Inferior parietal cortex (tissue), 1 donor: ENCODE results near the gene CFAP73.

Source experiments
- DNase-seq: peaks from one replicate; pipeline ENCODE4 v3.0.0-alpha.2; 2016; ENCODE audit errors: extremely low spot score

Gene CFAP73

DNA sequence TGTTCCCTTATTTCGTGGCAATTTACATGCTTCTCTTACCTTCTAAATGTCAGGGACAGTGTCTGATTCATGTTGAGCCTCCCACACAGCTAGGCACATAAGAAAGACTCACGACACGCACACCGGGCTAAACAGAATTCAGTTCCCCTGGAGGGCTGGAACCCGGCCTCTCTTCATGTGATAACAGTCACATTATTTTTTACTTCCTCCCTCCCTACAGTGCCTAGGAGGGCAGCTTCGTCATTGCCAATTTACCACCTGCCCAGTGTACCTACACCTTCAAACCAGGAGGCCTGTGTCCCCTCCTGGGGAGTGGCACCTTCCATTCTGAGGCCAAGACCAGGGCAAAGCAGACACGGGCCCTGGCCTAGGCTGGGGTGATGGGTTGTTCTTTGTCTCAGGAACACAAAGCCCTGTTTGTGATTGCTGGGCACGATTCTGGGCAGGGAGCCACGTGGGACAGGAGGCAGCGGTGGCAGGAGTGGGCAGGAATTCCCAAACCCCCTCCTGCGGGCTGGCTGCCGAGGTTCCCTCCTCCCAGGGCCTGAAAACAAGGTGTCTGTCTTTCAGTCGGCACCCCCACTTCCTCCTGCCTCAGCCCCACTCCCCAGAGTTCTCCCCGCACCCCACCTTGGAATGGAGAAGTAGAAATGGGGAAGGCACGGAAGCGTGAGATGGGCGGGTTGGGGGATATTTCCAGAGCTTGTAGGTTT is 7.2 kb upstream of the CFAP73 start:
- DNase-seq: peak; percentile 90

DNA sequence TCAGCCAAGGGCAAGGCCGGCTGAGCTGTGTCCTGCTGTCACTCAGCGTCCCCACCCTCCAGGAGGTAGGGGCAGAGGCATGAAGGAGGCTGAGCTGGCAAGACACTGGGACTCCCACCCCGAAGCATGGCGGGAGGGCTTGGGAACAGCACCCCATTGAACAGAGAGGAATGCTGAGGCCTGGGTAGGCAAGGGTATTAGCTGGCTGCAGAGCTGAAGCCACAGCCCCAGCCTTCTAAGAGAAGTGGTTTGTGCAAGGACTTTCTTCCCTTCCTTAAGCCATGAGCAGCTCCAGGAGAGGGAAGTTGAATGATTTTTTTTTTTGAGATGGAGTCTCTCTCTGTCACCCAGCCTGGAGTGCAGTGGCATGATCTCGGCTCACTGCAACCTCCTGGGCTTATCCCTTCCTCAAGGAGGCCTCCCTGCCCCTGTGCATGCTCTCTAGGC is 6.6 kb upstream of the CFAP73 start:
- no peak for DNase-seq

DNA sequence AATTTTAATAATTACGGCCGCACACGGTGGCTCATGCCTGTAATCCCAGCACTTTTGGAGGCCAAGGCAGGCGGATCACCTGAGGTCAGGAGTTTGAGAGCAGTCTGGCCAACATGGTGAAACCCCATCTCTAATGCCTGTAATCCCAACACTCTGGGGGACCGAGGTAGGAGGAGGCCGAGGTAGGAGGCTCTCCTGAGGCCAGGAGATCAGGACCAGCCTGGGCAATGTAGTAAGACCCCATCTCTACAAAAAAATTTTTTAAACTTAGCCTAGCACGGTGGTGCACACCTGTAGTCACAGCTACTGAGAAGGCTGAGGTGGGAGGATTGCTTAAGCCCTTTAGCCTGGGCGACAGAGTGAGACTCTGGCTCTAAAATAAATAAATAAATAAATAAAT is 5.6 kb upstream of the CFAP73 start:
- no peak for DNase-seq

DNA sequence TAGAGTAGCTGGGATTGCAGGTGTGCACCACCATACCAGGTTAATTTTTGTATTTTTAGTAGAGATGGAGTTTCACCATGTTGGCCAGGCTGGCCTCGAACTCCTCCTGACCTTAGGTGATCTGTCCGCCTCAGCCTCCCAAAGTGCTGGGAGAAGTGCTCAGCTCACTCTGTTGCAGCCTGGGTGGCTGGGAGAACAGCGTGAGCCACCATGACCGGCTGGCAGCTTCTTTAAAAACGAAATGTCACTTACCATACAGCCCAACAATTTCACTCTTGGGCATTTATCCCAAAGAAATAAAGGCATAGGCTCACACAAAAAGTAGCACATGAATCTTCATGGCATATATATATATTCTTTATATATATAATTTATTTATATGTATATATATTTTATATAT is 4.7 kb upstream of the CFAP73 start:
- DNase-seq: no peak

DNA sequence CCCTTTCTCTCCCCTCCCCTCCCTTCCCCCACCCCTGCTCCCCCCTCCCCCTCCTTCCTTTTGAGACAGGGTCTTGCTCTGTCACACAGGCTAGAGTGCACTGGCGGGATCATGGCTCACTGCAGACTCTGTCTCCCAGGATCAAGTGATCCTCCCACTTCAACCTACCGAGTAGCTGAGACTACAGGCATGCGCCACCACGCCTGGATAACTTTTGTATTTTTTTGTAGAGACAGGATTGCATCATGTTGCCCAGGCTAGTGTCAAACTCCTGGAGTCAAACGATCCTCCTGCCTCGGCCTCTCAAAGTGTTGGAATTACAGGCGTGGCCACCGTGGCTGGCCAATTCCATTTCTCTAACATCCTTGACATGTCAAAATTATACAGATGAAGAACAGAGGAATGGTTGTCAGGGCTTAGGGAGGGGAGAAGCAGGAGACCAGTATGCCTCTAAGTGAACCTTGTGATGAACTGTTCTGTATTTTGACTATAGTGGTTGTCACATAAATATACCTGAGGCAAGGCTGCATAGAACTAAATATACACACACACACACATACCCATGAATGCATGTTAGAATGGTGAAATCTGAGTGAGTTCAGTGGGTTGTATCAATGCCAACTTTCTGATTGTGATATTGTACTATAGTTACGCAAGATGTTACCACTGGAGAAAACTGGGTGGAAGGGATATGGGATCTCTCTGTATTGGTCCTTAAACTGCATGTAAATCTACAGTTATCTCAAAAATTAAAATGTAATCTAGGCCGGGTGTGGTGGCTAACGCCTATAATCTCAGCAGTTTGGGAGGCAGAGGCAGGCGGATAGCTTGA is 3.6 kb upstream of the CFAP73 start:
- DNase-seq: no peak

DNA sequence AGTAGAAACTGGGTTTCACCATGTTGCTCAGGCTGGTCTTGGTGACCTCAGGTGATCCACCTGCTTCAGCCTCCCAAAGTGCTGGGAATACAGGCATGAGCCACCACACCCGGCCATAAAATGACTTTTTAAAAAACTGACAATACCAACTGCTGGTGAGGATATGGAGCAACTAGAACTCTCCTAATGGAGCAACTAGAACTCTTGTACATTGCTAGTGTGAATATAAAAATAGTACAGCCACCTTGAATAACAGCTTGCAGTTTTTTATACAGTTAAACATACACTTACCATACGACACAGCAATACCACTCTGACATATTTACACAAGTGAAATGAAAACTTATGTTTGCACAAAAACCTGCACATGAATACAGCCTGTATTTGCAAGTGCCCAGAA is 2.5 kb upstream of the CFAP73 start:
- DNase-seq: no peak

DNA sequence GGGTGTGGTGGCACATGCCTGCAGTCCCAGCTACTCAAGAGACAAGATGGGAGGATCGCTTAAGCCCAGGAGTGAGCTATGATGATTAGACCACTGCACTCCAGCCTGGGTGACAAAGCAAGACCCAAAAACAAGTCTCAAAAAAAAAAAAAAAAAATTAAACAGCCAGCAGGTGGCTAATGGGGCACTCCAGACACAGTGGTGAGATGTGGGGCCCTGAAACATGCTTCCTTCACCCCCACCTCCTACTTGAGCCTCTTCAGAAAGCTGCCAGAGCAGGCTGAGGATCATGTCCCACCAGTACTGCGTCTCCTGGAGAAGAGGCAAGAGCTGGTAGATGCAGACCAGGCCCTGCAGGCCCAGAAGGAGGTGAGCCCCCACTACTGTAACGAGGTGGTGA is 2.1 kb downstream of the CFAP73 start:
- DNase-seq: no peak

DNA sequence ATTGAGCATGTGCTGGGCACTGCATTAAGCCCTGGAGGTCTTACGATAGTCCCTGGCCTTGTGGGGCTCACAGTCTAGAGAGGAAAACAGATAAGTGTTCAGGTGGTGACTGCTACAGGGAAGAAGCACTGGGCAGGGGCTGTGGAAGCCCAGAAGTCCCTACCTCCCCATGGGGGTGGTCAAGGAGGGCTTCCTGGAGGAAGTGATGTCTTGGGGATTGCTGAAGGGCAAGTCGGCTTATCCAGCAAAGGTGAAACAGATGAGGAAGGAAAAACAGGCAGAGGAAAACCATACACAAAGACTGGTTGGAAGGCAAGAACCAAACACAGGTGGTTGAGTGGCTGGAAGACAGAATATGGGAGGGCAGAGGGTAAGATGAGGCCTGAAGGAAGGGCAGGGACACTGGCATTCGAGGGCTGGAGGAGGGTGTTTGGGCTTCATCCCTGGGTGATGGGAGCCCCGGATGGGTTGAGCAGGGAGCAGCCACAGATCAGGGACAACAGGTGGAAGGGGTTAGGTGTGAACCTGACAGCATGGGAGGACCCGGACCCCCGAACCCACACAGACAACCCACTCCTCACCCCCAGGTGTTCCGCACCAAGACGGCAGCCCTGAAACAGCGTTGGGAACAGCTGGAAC is 2.8 kb downstream of the CFAP73 start:
- no peak for DNase-seq

DNA sequence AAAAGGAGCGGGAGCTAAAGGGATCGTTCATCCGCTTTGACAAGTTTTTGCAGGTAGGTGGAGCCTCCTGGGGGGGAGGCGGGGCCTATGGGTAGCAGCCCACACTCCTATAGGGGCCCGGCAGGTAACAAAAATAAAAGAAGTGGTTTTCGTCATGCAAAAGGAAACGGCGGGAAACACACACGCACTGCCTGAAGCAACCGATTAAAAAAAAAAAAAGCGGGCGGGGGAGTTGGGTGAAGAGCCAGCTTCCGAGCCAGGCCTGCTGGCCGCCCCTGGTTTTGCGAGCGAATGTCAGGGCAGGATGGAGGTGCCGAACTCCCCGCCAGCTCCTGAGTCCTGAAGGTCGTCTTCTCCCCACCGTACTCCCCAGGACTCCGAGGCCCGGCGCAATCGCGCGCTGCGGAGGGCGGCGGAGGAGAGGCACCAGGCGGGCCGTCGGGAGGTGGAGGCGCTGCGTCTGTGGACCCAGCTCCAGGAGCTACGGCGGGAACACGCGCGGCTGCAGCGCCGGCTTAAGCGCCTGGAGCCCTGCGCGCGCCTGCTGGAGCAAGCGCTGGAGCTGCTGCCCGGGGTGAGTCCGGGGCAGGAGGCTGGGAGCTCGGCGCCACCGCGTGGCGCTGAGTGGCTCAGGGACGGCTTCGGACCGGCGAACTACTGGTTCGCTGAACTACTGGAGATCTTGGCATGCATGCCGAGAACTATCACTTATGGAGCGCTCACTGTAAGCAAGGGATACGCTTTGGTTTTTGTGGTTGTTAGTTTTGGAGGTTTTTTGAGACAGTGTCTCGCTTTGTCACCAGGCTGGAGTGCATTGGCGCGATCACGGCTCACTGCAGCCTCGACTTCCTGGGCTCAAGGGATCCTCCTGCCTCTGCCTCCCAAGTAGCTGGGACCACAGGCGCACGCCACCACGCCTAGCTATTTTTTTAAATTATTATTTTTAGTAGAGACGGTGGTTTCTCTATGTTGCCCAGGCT is 3.6 kb downstream of the CFAP73 start:
- peak; percentile 72 for DNase-seq

DNA sequence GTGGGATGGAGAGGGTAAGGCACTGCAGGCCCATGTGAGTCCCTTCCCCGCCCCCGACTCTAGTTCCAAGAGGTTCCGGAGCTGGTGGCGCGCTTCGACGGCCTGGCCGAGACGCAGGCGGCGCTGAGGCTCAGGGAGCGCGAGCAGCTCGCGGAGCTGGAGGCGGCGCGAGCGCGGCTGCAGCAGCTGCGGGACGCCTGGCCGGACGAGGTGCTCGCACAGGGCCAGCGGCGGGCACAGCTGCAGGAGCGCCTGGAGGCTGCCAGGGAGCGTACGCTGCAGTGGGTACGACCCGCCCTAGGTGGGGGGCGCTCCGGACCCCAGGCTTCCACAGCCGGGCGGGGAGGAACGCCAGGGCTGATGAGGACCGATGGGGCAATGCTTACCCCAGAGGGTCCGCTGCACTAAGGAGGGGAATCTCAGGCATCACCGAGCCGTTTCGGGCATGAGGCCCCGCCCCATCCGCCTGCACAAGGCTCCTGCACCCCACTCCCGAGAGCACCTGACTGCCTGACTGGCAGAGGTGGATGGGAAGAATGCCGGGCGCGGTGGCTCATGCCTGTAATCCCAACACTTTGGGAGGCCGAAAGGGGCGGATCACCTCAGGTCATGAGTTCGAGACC is 4.9 kb downstream of the CFAP73 start:
- no peak for DNase-seq

DNA sequence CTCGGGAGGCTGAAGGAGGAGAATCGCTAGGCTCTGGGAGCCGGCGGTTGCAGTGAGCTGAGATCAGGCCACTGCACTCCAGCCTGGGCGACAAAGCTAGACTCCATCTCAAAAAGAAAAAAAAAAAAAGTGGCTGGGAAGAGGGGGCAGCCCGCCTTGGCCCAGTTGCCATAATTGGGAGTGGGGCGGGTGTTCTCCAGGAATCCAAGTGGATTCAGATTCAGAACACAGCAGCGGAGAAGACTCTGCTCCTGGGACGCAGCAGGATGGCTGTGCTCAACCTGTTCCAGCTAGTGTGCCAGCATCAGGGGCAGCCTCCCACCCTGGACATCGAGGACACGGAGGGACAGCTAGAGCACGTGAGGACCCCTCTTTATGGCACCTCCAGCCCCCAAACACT is 5.5 kb downstream of the CFAP73 start:
- no peak for DNase-seq

DNA sequence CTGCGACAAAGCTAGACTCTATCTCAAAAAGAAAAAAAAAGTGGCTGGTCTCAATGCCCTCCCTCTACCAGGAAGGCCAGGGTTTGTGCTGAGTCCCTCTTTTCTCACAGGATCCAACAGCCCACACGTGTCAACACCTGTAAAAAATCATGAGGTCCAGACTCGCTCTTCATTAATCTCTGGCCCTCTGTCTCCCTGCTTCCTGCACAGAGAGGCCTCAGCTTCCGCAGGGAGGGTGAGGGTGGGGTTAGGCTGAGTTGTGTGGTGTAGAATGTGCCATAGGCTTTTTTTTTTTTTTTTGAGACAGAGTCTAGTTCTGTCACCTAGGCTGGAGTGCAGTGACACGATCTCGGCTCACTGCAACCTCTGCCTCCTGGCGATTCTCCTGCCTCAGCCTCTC is 6.1 kb downstream of the CFAP73 start:
- no peak for DNase-seq

DNA sequence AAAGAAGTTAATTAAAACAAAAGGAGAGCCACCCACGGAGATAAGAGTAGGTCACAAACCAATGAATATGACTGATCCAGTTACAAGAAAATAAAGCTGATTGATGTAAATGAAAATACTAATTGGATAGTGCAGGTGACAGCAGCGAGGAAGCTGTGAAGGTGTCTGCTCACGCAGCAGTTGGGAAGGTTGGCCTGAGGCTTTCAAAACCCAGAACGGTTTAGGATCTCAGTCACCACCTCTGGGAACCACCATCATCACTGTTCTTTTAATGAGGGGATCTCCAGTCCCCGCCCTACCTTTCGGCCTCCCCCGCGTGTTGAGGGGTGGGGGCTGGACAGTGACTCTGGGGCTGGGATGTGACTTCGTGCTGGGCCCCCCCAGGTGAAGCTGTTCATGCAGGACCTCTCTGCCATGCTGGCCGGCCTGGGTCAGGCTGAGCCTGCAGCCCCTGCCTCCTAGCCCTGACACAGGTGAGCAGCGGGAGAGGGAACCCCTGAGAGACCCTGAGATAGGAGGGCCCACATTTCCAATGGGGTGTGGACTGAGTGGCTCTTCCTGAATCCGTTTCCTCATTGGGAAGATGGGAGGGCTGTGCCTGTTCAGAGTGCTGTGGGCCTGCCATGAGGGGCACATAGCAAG is 7.8 kb downstream of the CFAP73 start:
- DNase-seq: no peak

DNA sequence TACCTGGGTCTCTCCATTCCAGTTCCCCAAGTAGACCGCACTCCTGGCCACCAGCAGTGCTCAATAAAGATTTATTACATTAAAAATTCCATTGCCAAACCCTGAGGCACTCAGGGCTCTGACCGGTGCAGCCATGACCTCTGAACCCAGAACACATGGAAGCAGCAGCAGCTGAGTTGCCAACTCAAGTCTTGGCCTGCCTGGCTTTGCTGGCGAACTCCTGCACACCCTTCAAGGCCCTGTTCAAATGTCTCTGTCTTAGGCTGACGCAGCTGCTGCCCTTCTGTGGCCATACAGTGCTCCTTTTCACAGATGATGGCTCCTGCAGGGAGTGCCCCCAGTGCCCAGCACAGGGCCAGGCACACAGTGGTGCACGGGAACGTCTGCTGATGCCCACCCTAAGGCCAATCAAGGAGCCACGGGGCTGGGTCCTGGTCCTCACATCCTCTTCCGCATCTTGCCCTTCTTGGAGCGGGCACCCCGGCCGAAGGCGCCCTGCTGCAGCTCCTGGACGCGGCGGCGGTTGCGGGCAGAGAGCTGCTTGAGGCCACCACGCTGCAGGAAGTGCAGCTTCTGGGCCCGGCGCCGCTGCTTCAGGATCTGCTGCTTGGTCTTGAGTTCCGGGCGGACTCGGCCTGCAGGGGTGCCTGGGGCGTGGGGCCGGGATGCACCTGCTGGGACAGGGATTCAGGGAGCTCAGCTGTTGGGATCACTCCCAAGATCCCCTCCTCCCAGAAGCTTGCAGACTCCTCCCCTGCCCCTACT is 9.1 kb downstream of the CFAP73 start:
- no peak for DNase-seq

DNA sequence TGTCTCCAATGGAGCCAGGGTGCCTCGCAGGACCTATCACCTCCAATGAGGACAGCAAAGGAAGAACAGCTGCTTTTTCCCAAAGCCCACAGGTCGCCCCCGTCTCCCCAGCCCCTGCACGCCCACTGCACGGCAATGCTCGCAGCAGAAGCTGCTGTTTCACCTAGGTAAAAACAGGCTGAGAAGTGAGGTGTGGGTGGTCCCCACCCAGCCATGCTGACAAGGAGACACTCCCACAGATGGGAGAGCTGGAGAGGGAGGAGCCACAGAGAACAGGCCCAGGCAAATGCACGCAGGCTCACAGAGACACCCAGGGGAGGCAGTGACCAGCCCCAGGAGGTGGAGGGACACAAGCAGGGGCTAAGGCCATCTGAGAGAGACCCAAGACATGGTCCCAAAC is 10.4 kb downstream of the CFAP73 start:
- DNase-seq: no peak

DNA sequence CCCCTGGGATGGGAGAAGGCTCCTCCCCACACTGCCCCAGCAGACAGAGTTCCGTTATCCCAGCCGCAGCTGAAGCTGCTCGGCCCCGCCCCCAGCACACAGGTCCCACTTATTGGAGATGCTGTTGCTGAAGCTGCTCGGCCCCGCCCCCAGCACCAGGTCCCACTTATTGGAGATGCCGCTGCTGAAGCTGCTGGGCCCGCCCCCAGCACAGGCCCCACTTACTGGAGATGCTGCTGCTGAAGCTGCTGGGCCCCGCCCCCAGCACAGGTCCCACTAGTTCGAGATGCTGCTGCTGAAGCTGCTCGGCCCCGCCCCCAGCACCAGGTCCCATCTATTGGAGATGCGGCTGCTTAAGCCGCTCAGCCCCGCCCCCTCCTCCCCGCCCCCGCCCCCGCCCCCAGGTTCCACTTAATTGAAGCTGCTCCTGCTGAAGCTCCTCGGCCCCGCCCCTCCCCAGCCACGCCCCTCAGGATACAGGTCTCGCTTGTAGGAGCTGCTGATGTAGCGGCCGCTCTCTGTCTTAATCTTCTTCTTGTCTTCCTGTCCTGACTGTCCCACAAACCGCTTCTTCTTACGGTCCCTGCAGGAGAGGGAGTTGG is 12.0 kb downstream of the CFAP73 start:
- no peak for DNase-seq

DNA sequence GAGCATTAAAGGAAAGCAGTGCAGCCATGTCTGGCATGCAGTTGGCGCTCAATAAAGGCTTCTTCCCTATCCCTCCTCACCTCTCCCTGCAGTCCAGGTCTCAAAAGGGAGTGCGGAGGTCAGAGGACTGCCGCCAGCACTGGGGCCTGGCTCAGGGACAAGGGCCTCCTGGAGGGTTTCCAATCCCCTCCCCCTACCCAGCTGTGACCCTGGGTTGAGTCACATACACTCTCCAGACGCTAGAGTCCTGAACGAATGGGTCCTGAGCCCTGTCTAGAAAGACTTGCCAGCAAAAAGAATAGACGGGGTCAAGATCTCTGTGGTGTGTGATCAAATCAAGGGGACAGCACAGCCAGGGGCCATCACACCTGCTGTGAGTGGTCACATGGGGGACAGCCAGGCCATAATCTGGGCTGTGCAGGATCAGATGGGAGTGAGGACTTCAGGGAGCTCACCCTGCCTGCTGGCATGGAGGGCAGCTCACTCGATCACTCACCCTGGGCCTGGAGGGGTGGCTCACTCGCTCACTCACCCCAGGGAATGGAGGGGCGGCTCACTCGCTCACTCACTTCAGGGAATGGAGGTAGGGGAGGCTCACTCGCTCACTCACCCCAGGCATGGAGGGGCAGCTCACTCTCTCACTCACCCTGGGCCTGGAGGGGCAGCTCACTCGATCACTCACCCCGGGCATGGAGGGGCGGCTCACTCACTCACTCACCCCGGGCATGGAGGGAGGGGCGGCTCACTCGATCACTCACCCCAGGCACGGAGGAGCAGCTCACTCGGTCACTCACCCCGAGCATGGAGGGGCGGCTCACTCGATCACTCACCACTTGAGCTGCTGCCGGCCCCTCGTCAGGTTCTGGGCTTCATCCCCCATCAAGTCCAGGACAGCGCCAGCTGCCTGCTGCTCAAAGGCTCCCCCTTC is 12.8 kb downstream of the CFAP73 start:
- DNase-seq: no peak

DNA sequence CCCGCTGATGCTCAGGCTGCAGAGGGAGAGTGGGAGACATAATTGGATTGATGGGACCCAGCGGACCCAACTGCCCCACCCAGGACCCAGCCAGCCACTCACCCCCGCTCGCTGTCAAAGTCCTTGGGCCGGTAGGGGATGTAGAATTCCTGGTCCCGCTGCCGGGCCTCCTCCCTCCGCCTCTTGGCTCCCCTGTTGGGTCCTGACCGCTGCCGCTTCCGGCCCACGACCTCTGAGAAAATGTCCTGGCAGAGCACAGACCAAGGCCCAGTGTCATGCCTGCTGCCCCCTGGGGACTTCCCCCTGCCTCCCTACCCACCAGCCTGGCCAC is 13.5 kb downstream of the CFAP73 start:
- DNase-seq: no peak

DNA sequence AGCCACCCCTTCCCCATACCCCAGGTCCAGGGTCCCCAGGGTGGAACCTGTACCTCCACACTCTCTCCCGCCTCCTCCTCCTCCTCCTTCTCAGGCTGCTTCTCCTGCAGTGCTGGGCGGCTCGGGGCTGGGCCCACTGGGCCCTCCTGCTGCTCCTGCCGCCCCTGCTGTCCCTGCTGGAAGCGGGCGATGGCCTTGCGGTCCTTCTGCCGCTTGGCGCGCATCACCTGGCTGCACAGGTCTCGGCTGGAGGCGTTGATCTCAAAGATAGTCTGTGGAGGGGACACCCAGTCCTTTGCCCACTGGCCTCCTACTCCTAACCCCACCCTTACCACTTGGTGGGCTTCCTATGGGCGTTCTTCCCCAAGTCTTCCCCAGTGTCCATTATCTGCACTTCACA is 14.5 kb downstream of the CFAP73 start:
- no peak for DNase-seq
